Lower leg skin (tissue), 4 donors: ENCODE data around the gene PRDX6. TPM values are rescaled to one million over a fixed set of nuclear protein-coding genes. Genes with fewer than 3 reads are reported as not detected.

ENCODE experiments used
- DNase-seq, 2 donors: peaks; one replicate each; pipeline ENCODE4 v3.0.0-alpha.2; 2019; ENCODE audit warnings: low spot score in 2 of 2
- H3K4me3 ChIP-seq: fragments of 200-600 bp; sonication (generic); 2 replicates; pipeline ENCODE4 v1.5.1; 2017; ENCODE audit warnings: mild to moderate bottlenecking, low read depth; ENCODE audit not compliant: poor library complexity, severe bottlenecking
- CTCF ChIP-seq, 3 donors: fragments of 450-650 bp; IDR thresholded peaks; one replicate each; pipeline ENCODE4 v1.5.1; 2016; ENCODE audit warnings: antibody characterized with exemption in 3 of 3, mild to moderate bottlenecking in 3 of 3, moderate library complexity in 2 of 3
- POLR2A ChIP-seq, 2 donors: fragments of 450-650 bp; IDR thresholded peaks; one replicate each; pipeline ENCODE4 v1.6.1; 2016 to 2017; ENCODE audit warnings: antibody characterized with exemption in 2 of 2, mild to moderate bottlenecking in 1 of 2, moderate library complexity in 1 of 2
- WGBS, 2 donors: methylation state at CpG; one replicate each; pipeline ENCODE4 v1.1.5; 2018; 5-methylcytosine and 5-hydroxymethylcytosine counted together
- intact Hi-C: fragments of 100-400 bp; cut with DNase I; formaldehyde crosslinking; loops from one replicate; pipeline ENCODE4 v1.15.0; 2023; ENCODE audit warnings: low total_unique reads
- total RNA-seq, 4 donors: library from RNA; depleted of rRNA; stranded (reverse); fragments of >200 nt; gene quantifications; one replicate each; pipeline ENCODE4 v1.1.0, GENCODE V29; 2016

The PRDX6 gene
- total RNA-seq, 4 donors from 2014 or later, result 143 to 211 (median 172) TPM

- 98 to 99% methylated on average over 3 of the region's 3 CpGs for WGBS, 2 donors
- no peak for DNase-seq
- no peak overlapping the region for H3K4me3 ChIP-seq
- intact Hi-C loops, result no loop called here
- TF ChIP-seq POLR2A (IDR thresholded peaks at IDR 0.05), result no peak
- TF ChIP-seq CTCF (IDR thresholded peaks at IDR 0.05), result no peak
These were observed 31.5 kb upstream of the PRDX6 start for GRCh38 chr1:173445656-173446055.

GRCh38 chr1:173447224-173447623 lies 29.9 kb upstream of the PRDX6 start:
- no peak for TF ChIP-seq POLR2A (IDR thresholded peaks at IDR 0.05)
- TF ChIP-seq CTCF (IDR thresholded peaks at IDR 0.05), result no peak
- intact Hi-C loops, result no loop called here
- WGBS, 2 donors, result 91 to 94% methylated on average over 1 of the region's 1 CpG

GRCh38 chr1:173448945-173449344 lies 28.2 kb upstream of the PRDX6 start:
- no peak overlapping the region for H3K4me3 ChIP-seq
- no peak for TF ChIP-seq POLR2A (IDR thresholded peaks at IDR 0.05)
- no peak for TF ChIP-seq CTCF (IDR thresholded peaks at IDR 0.05)
- no peak for DNase-seq
- WGBS, 2 donors, result 98% methylated on average over 2 of the region's 2 CpGs
- intact Hi-C loops, result no loop called here

More at GRCh38 chr1:173447224-173447623, 29.9 kb upstream of the PRDX6 start:
- H3K4me3 ChIP-seq, result no peak overlapping the region
- DNase-seq, result no peak

GRCh38 chr1:173451981-173452380 lies 25.2 kb upstream of the PRDX6 start:
- intact Hi-C loops, result no loop called here
- H3K4me3 ChIP-seq, result no peak overlapping the region
- TF ChIP-seq CTCF (IDR thresholded peaks at IDR 0.05) (no peak), POLR2A (IDR thresholded peaks at IDR 0.05) (no peak)
- WGBS, 2 donors, result 34 to 42% methylated on average over 2 of the region's 2 CpGs
- DNase-seq, result no peak

GRCh38 chr1:173453982-173454381 lies 23.2 kb upstream of the PRDX6 start:
- TF ChIP-seq POLR2A (IDR thresholded peaks at IDR 0.05) (no peak), CTCF (IDR thresholded peaks at IDR 0.05) (no peak)
- H3K4me3 ChIP-seq, result no peak overlapping the region
- no peak for DNase-seq
- intact Hi-C loops, result no loop called here

GRCh38 chr1:173454966-173455524 lies 22.1 kb upstream of the PRDX6 start:
- H3K4me3 ChIP-seq, result no peak overlapping the region
- no peak for TF ChIP-seq CTCF (IDR thresholded peaks at IDR 0.05)
- no peak for TF ChIP-seq POLR2A (IDR thresholded peaks at IDR 0.05)
- WGBS, 2 donors, result 71 to 96% methylated on average over 4 of the region's 4 CpGs
- no peak for DNase-seq
- intact Hi-C loops, result no loop called here
